ENCODE results near the gene BMPR2.
"Not testable (repeated sequence)": the region's sequence is repeated elsewhere in the genome, so short reads cannot be mapped to it uniquely, and the experiment has no call there.

Gene BMPR2

DNA sequence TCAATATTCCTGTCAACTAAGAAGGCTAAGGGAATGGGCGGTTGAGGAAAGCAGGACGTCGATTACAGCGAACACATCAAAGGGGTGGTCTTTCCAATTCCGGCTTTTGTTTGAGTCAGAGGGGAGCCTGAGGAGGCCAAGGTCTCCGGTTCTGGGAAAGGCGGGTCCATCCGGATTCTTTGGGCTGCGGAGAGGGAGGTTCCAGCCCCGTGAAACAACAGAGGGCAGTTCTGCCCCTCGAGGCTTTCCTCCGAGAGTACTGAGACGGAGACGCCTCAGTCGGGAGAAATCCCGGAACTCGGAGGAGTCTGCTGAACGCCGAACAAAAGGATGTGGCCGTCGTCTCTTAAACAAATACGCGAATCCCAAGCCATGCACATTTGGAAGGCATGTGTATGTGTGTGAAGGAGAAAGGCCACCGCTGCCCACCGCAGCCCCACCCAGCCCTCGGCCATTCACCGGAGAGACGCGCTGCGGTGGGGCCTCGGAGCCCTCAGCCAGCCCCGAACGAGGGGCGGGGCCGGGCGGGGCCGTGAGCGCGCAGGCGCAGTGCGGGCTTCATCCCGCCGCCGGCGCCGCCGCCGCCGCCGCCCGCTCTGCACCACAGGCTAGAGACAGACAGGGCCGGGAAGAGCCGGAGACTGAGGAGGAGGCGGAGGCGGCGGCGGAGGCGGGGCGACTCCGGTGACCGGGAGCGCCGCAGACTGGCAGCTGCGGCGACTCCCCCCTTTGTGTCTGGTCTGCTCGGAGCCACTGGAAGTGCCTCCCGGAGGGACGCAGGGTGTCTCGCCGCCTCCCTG lies at the start of gene BMPR2:
Gene BMPR2 (plus strand): TSS at position 719 of the 800 bp plus-strand sequence. CDS start 1,148 bp downstream, outside the sequence.
- in situ Hi-C loops (cut with MboI; ENCODE audit: low sequenced_read_pairs), result no loop called here

- in situ Hi-C loops (cut with MboI; ENCODE audit: low sequenced_read_pairs), result no loop called here
Observed at GRCh38 chr2:202327858-202328257, 48.3 kb upstream of the BMPR2 start.

GRCh38 chr2:202335791-202336467 lies 40.2 kb upstream of the BMPR2 start:
- in situ Hi-C loops (cut with MboI; ENCODE audit: low sequenced_read_pairs), result no loop called here

DNA sequence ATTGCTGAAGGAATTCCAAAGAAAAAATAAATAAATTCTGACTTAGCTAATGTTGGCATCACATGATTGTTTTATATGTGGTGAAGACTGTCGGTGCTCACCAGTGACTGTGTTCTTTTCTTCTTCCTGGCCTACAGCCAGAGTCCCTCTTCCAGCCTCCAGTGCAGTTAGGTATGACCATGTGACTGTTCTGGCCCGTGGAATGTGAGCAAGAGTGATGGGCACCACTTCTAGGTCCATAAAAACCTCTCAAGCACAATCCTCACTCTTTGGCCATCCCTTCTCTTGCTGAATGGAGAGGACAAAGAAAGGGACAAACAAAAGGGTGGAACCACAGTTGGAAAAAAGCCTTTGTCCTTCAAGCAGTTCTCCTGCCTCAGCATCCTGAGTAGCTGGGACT lies 39.0 kb upstream of the BMPR2 start:
- in situ Hi-C loops (cut with MboI; ENCODE audit: low sequenced_read_pairs), result no loop called here

DNA sequence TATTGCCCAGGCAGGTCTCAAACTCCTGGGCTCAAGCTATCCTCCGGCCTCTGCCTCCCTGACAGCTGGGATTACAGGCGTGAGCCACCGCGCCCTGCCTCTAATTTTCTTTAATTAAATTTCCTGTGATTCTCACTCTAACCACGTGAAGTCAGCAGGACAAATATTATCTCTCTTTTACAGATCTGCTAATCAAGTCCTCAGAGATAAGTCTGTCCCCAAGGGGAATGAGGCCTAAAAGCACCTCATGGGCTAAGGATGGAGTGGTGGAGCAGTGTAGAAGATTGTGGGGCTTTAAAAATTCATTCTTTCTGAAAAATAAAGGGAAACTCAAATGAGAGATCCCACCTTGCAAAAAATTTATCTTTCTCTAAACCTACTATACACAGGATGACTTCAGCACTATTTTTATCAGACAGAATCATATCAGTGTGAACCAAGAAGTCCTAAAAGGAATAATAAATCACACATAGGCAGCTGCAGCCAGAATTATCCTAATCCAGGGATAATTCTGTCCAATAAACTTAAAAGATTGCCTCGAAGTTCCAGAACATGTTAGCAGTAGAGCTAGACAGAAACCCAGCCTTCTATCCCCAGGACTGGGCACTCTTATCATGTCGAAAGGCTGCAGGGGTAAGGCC lies 38.3 kb upstream of the BMPR2 start:
- in situ Hi-C loops (cut with MboI; ENCODE audit: low sequenced_read_pairs), result no loop called here

DNA sequence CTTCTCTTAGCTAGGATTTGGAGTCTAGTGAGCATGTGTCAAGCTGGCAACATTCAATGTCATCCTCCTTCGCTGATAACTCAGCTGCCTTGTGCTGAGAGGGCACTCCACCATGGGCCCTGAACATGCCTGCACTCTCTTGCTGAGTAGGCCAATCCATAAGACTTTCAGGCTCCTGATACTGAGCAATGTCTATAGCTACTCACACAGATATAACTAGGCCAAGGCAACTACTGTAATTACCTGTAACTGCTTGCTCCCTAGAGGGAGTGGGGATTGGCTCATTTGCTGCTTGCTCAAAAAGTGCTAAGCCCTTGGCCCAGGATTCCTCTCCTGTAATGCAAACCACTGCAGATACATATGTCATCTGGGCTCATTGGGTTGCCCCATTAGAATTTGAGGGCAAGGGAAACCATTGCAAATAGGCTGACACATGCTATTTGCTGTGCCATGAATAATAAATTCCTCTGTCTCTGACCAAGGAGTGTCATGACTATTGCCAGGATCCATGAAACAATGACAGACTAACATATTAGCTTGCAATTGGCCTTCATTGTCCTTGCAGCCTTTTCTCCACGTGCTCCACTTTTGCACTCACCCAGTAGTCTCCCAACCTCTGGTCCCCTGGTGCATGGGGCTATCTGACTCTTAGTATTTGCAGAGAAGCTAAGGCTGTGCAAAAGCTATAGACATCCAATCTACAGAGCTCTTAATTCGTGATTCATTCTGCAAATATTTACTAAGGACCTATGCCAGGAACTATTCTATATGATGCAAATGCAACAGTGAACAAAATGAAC lies 36.9 kb upstream of the BMPR2 start:
- in situ Hi-C loops (cut with MboI; ENCODE audit: low sequenced_read_pairs), result no loop called here

DNA sequence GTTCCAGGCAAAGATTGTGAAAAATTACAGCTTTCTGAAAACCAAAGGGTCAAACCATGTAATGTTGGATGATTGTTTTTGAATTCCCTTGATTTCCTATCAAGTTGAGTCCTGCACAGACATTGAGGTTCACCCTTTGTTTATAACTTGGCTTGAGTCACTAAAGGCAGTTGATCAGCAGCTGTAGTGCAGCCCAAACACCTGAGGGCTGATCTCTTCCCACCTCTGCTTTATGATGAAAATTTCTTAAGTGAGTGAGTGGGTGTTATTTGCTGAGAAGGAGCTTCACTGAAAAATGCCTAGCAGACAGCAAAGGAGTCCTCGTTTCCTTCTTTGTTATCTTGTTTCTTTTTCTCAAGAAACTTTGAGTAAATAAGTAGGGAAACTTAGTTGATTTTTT lies 31.9 kb upstream of the BMPR2 start:
- in situ Hi-C loops (cut with MboI; ENCODE audit: low sequenced_read_pairs), result no loop called here

GRCh38 chr2:202346180-202346579 lies 29.9 kb upstream of the BMPR2 start:
- in situ Hi-C loops (cut with MboI; ENCODE audit: low sequenced_read_pairs), result no loop called here

DNA sequence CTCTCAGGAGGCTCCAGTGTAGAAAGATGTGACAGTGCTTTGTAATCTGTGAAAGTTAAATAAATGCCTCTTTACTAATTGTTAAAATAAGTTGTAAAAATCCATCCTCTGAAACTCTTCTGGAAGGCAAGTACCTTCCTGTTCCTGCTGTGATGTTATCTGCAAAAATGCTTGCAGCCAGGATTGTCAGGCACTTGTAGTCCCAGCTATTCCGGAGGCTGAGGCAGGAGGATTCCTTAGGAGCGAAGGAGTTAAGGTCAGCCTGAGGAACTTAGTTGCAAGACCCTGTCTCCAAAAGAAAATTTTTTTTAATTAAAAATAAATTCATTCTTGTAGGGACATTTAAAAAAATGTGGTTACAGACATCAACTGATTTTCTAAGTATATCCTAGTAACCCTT lies 22.7 kb upstream of the BMPR2 start:
- in situ Hi-C loops (cut with MboI; ENCODE audit: low sequenced_read_pairs), result no loop called here

DNA sequence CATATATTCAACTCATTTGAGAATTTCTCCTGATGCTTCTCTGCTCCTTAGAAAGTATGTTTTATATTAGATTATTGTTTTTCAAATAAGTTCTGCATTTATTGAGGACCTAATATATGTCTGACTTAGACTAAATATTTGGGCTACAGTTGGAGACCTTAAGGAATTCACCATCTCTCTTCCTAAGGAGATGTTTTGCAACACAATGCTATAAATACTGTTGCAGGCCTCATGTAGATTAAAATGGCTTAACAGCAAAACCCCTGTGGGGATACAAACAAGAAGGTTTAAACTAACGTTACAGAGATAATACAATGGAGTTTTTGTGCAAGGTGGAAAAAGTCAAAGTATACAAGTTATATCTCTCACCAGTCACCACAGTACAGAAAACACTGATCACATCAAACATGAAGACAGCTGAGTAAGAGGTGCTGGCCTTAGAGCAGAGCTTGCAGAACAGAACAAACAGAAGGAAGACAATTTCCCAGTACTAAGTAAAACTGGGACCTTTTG lies 20.1 kb upstream of the BMPR2 start:
- in situ Hi-C loops (cut with MboI; ENCODE audit: low sequenced_read_pairs), result no loop called here

GRCh38 chr2:202358924-202359323 lies 17.2 kb upstream of the BMPR2 start:
- in situ Hi-C loops (cut with MboI; ENCODE audit: low sequenced_read_pairs), result not testable (repeated sequence)

GRCh38 chr2:202360646-202361045 lies 15.5 kb upstream of the BMPR2 start:
- in situ Hi-C loops (cut with MboI; ENCODE audit: low sequenced_read_pairs), result no loop called here

- in situ Hi-C loops (cut with MboI; ENCODE audit: low sequenced_read_pairs), result no loop called here
Observed at GRCh38 chr2:202361108-202361507, 15.0 kb upstream of the BMPR2 start.

DNA sequence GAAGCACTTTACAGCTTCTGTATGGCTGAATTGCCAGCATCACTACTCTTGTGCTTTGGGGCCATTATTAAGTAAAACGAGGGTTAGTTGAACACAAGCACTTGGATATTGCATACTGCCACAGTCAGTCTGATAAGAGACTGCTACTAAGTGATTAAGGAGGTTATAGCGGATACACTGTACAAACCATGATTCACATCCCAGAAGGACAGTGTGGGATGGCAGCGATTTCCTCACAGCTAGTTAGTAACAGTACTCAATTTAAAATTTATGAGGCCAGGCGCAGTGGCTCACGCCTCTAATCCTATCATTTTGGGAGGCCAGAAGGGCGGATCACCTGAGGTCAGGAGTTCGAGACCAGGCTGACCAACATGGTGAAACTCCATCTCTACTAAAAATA lies 2.6 kb upstream of the BMPR2 start:
- in situ Hi-C loops (cut with MboI; ENCODE audit: low sequenced_read_pairs), result no loop called here

- in situ Hi-C loops (cut with MboI; ENCODE audit: low sequenced_read_pairs), result not testable (repeated sequence)
Observed at GRCh38 chr2:202374383-202374782, 1.7 kb upstream of the BMPR2 start.

GRCh38 chr2:202375033-202375608 lies 1.0 kb upstream of the BMPR2 start:
- in situ Hi-C loops (cut with MboI; ENCODE audit: low sequenced_read_pairs), result no loop called here

GRCh38 chr2:202376460-202377206 lies 506 bp downstream of the BMPR2 start:
- in situ Hi-C loops (cut with MboI; ENCODE audit: low sequenced_read_pairs), result no loop called here

GRCh38 chr2:202377207-202377761 lies 1.2 kb downstream of the BMPR2 start:
- in situ Hi-C loops (cut with MboI; ENCODE audit: low sequenced_read_pairs), result no loop called here

GRCh38 chr2:202378001-202378400 lies 1.9 kb downstream of the BMPR2 start:
- in situ Hi-C loops (cut with MboI; ENCODE audit: low sequenced_read_pairs), result no loop called here

All from HL-60/S4 (cell line).